HFFc6 (cell line): ENCODE measurements around the gene PTPRD. TPM values are rescaled to one million over a fixed set of nuclear protein-coding genes. Genes with fewer than 3 reads are reported as not detected.

Experiments
- DNase-seq: peaks from one replicate; pipeline ENCODE4 v3.0.0-alpha.2; 2018
- H3K27ac Mint-ChIP-seq: 2 replicates; pipeline ENCODE4 v1.8.0; 2020; ENCODE audit warnings: mild to moderate bottlenecking, mixed read lengths
- H3K27me3 Mint-ChIP-seq: 2 replicates; pipeline ENCODE4 v1.8.0; 2021; ENCODE audit warnings: mild to moderate bottlenecking, moderate library complexity, mixed read lengths; ENCODE audit not compliant: insufficient read depth
- H3K36me3 Mint-ChIP-seq: 2 replicates; pipeline ENCODE4 v1.8.0; 2021; ENCODE audit warnings: low read depth, mixed read lengths
- H3K4me1 Mint-ChIP-seq: 2 replicates; pipeline ENCODE4 v1.8.0; 2020; ENCODE audit warnings: low read depth, mixed read lengths
- H3K4me3 Mint-ChIP-seq: 2 replicates; pipeline ENCODE4 v1.8.0; 2020; ENCODE audit warnings: mild to moderate bottlenecking, moderate library complexity, mixed read lengths
- H3K9me3 Mint-ChIP-seq: 2 replicates; pipeline ENCODE4 v1.8.0; 2020; ENCODE audit warnings: mild to moderate bottlenecking, mixed read lengths
- CTCF ChIP-seq: fragments of 200-600 bp; sonication (generic); IDR thresholded peaks from 2 replicates; pipeline ENCODE4 v1.5.0; 2021; ENCODE audit warnings: antibody characterized with exemption, mild to moderate bottlenecking
- total RNA-seq, 6 experiments: library from RNA; stranded (reverse); fragmentation: NEBNext Ultra II Directional; extraction: Animal tissue kit (Norgen Biotek cat#: 25700); gene quantifications; 2 replicates in 1 of 6; 3 replicates in 5 of 6; pipeline ENCODE4 v1.2.3, GENCODE V29; 2021

The PTPRD gene
- total RNA-seq, 6 experiments from 2014 or later: not detected

GRCh38 chr9:8572209-8572608 is 2040.6 kb downstream of the PTPRD start:
- Mint-ChIP-seq H3K4me1 (no peaks in the 10 kb centered on the region), H3K9me3 (peaks cover 25% of the 10 kb centered on the region), H3K36me3 (no peaks in the 10 kb centered on the region), H3K27me3 (no peaks in the 10 kb centered on the region), H3K27ac (no peak overlapping the region), H3K4me3 (no peak overlapping the region)
- no peak for TF ChIP-seq CTCF
- DNase-seq: no peak

- Mint-ChIP-seq H3K27me3 (no peaks in the 10 kb centered on the region), H3K4me1 (no peaks in the 10 kb centered on the region), H3K27ac (no peak overlapping the region), H3K4me3 (no peak overlapping the region), H3K36me3 (no peaks in the 10 kb centered on the region), H3K9me3 (peaks cover 28% of the 10 kb centered on the region)
- DNase-seq: no peak
- no peak for TF ChIP-seq CTCF
Measured at GRCh38 chr9:8571643-8572042, 2041.2 kb downstream of the PTPRD start.

GRCh38 chr9:8570776-8571175 is 2042.0 kb downstream of the PTPRD start:
- H3K4me1 Mint-ChIP-seq: no peaks in the 10 kb centered on the region
- no peaks in the 10 kb centered on the region for H3K27me3 Mint-ChIP-seq
- H3K4me3 Mint-ChIP-seq: no peak overlapping the region
- DNase-seq: no peak
- TF ChIP-seq CTCF: no peak
- no peaks in the 10 kb centered on the region for H3K36me3 Mint-ChIP-seq
- peaks cover 28% of the 10 kb centered on the region for H3K9me3 Mint-ChIP-seq
- no peak overlapping the region for H3K27ac Mint-ChIP-seq

GRCh38 chr9:8569823-8570222 is 2043.0 kb downstream of the PTPRD start:
- H3K4me3 Mint-ChIP-seq: no peak overlapping the region

GRCh38 chr9:8567963-8568579 is 2044.7 kb downstream of the PTPRD start:
- TF ChIP-seq CTCF: no peak
- no peak overlapping the region for H3K27ac Mint-ChIP-seq
- no peak overlapping the region for H3K4me3 Mint-ChIP-seq
- H3K36me3 Mint-ChIP-seq: no peaks in the 10 kb centered on the region
- no peak for DNase-seq
- peaks cover 38% of the 10 kb centered on the region for H3K9me3 Mint-ChIP-seq
- H3K4me1 Mint-ChIP-seq: no peaks in the 10 kb centered on the region
- H3K27me3 Mint-ChIP-seq: no peaks in the 10 kb centered on the region

More at GRCh38 chr9:8569823-8570222, 2043.0 kb downstream of the PTPRD start:
- Mint-ChIP-seq H3K27me3 (no peaks in the 10 kb centered on the region), H3K4me1 (no peaks in the 10 kb centered on the region), H3K36me3 (no peaks in the 10 kb centered on the region), H3K9me3 (peaks cover 30% of the 10 kb centered on the region), H3K27ac (no peak overlapping the region)
- DNase-seq: no peak
- TF ChIP-seq CTCF: no peak

GRCh38 chr9:8564960-8565359 is 2047.8 kb downstream of the PTPRD start:
- Mint-ChIP-seq H3K9me3 (peaks cover 30% of the 10 kb centered on the region), H3K36me3 (no peaks in the 10 kb centered on the region), H3K4me3 (no peak overlapping the region), H3K4me1 (no peaks in the 10 kb centered on the region), H3K27me3 (no peaks in the 10 kb centered on the region), H3K27ac (no peak overlapping the region)
- no peak for DNase-seq
- no peak for TF ChIP-seq CTCF
